DMS153 treated with DMSO at 0.1 percent for 48 hours (cell line): ENCODE measurements around the gene SPRY4.
A peak's percentile ranks its signal among the peaks of the same experiment; 100 is the strongest.
"Not testable (repeated sequence)": the region's sequence is repeated elsewhere in the genome, so short reads cannot be mapped to it uniquely, and the experiment has no call there.

Experiments
- DNase-seq: peaks from one replicate; lab custom pipeline; 2025; ENCODE audit not compliant: unreplicated experiment; lab: John Stamatoyannopoulos, UW

The SPRY4 gene

GRCh38 chr5:142339781-142340180 is 15.0 kb upstream of the SPRY4 start:
- no peak for DNase-seq

- no peak for DNase-seq
Observed at GRCh38 chr5:142334538-142334937, 9.7 kb upstream of the SPRY4 start.

- DNase-seq, result not testable (repeated sequence)
Observed at GRCh38 chr5:142333749-142334148, 8.9 kb upstream of the SPRY4 start.

DNA sequence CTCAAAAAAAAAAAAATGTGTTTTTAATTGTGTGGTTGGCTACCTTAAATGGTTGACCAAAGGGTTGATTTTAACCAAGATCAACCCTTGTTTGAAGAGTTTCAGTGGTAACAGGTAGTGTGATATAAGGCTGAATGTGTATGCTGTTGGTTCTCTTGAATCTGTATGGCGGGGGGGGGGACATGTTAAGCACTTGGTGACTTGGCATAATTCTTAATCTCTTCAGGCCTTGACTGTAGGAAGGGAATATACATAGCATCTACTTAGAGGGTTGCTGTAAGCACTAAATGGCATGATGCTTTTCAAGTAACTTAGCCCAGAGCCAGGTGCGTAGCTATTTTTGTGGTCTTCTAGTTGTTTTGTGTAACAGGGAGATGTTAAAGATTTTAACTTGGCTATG is 5.6 kb upstream of the SPRY4 start:
- DNase-seq, result no peak

DNA sequence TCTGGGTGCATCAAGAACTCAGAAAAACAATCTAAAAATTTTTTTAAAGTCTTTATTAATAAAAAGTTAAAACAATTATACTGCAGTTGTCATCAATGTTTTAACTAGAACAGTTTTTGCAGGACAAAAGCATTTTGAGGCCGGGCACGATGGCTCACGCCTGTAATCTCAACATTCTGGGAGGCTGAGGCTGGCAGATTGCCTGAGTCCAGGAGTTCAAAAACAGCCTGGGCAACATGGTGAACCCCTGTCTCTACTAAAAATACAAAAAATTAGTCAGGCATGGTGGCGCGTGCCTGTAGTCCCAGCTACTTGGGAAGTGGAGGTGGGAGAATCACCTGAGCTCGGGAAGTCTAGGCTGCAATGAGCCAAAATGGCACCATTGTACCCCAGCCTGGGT is 5.2 kb upstream of the SPRY4 start:
- DNase-seq, result no peak

GRCh38 chr5:142327111-142327842 is 2.5 kb upstream of the SPRY4 start:
- DNase-seq, result no peak

DNA sequence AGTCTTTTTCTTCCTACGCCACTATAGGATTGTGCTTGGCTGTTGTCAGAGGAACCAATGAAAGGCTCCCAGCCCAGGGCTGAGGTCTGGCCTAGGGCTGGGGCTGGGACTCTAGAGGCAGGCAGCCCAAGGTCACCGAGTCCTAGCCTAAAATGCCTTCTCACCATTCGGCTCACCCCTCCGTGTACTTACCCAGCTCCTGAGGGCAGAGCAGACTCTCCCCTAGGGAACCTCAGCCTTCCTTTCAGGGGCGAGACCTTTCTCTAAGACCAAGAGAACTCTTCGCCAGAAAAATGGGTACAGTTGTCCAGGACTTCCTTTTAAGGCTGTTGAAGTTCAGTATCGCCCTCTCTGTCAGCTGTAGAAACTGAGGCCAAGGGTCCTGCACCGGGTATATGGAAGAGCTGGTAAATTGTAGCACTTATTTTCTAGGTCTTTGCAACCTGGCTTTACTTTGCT is 1.7 kb upstream of the SPRY4 start:
- DNase-seq, result no peak

GRCh38 chr5:142325725-142326479 is 1.1 kb upstream of the SPRY4 start:
- DNase-seq, result peak; percentile 32

DNA sequence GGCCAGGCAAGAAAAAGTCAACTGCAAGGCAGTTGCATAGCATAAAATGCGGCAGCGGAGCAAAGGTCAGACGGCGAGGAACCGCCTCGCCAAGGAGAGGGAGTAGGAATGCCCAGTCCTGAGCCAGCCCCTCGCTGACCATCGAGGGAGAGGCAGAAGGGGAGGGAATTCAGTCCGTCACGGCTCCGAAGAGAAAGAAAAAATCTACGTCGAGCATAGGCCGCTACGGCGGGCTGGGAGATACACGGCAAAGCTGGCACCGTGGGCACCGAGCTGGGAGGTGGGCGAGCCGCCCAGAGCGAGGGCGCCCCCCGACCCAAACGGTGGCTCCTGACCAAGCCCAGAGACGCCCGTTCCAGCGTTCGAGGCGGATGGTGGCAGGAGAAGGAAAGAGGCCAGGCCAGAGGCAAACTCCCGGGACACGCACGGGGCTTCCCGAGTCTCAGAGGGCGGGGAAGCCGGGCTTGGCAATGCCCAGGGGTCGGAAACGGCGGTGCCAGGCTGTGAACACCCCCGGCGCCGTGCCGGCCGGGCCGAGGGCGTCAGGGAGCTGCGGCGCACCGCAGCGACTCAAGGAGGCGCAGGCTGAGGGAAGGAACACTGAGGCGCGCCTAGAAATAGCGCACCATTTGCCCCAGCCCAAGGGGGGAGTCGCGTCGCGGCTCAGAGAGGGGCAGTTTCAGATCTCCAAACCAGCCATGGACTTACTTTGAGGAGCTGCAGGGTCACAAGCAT is 518 bp downstream of the SPRY4 start:
- DNase-seq, result no peak

DNA sequence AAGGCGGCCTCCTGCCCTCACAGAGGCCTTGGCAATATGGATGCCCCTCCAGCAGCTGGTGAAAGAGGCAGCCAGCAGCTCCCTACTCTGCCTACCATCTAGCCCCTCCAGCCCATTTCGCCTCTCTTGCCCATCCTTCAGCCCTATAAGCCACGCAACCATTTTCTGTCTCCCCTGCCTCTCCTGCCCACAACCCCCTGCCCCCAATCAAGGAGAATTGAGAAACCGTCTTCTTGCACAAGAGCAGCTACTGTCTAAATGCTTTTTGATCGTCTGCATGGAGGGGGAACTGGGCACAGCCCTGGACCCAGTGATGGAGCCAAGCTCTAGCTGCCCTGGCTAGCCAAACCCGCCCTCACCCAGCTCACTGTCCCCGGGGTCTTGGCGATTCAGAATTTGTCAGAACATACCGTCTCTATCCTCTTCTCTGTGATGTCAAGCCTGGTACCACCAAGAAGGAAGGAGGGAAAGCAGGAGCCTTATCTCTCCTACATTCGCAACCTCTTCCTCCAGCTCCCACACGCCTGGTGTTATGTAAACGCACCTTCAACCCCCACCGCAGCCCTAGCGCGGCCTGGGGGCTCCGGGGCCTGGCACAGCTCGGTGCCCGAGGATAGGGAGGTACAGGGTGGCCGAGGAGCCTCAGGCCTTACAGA is 1.2 kb downstream of the SPRY4 start:
- no peak for DNase-seq

DNA sequence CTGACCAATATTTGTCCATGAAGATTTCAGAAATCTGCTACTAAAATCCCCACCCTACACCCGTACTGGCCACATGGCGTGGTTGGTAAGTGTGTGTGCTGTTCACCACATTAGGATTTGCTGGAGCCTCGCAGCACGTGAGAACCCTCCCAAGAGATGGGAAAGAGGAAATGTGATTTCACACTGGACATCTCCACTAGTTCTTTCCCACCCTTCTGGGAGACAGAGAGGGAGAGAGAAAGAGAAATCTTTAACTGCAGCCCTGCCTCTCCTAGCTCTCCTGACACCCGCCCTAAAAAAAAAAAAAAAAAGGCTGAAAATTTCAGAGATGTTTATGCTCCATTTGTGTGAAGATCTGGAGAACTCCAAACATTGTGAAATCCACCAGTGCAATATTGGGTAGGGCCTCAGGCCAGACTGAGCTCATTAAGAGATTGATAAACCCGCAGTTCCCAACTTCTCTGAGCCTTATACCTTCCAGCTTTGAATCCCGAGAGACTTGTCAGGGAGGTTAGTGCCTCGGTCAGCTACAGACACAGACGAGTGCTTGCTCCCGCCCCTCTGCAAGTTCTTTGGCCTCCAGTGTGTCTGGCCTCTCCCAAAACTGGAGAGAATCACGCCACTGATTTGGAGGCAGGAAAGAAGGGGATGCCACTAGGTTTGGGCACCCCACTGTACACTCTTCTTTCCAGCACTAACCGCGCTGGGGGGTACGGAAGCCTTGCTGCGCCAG is 1.9 kb downstream of the SPRY4 start:
- no peak for DNase-seq

GRCh38 chr5:142322403-142322746 is 2.4 kb downstream of the SPRY4 start:
- no peak for DNase-seq

DNA sequence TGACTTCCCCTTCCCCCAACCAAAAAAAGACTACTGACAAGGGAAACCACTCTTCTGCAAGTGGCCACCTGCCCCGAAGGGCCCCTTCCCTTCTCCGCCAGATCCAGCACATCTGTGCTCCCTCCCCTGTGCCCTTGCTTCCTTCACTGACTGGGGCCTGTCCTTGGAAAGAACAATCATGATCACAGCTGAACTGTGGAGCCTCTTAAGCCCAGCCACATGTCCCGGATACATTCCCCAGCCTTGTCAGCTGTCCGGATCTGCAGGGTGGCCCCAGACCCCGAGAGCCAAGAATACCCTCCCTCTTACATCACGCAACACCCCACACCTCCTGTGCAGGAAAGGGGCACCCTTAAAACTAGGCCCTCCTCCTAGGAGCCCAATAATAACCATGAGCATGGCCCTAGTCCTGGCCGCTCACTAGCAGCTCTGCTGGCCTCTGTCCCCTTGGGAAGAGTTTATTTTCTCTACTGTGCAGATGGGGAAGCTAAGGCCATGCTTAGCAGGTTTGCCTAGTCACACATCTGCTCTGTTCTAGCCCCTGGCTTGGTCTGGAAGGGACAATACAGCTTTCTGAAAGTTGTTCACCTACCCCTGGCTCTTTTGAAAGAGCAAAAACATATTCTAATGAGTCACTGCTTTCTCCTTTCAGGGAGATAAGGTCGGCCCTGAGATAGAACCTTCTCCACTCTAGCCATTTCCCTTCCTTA is 3.8 kb downstream of the SPRY4 start:
- no peak for DNase-seq

DNA sequence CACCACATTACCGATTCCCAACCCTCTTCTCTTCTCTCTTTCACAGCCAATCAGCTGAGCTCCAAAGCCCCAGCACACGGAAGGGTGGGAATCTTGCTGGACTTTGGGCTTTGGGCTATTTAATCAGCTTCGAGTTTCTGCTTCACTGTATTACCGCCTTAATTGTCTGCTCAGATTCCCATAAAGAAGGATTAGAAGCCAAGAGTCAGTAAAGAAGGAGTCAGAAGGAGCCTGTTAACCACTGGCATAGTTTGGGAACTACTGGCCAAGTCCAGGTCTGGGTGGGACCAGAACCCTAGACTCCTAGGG is 4.4 kb downstream of the SPRY4 start:
- DNase-seq, result no peak

GRCh38 chr5:142319560-142320429 is 5.0 kb downstream of the SPRY4 start:
- DNase-seq, result no peak

- no peak for DNase-seq
Observed at GRCh38 chr5:142319105-142319504, 5.7 kb downstream of the SPRY4 start.

- DNase-seq, result no peak
Observed at GRCh38 chr5:142317753-142318152, 7.1 kb downstream of the SPRY4 start.

DNA sequence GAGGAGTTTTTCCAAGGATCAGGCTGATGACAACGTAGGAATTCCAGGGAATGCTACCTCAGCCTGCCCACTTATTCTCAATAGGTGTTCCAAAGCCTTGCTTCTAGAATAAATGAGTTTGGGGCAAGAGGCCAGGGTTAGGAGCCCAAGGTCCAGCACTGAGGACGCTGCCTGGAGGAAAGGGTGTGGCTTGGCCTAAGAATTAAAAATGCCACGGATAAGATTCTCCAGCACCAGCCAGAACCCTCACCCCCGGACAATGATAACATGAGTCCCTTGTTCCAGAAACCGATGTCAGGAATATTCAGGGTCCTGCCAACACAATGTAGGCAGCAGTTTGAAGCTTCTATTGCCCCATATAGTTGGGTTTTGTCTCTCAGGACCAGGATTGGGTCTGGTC is 7.6 kb downstream of the SPRY4 start:
- no peak for DNase-seq

DNA sequence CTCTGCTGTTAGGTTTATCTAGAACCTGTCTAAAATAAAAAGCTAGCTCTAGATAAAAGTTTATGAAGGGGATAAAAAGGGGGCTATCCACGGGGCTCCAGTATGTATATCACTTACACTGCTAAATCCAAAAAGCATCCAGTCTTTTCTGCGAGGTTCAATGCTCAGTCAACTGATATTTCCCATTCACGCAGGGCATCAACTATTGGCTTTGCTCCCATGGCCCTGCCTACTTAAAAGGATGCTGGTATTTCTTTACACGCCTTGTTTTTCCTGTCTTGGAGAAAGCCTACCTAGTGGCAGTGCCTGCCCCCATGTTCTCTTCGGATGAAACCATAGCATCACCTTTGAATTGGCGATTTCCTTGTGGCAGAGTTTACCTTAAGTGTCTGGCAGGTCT is 8.1 kb downstream of the SPRY4 start:
- DNase-seq, result no peak
